Subcutaneous adipose tissue (tissue), 4 donors: ENCODE data around the gene SCUBE1. TPM values are rescaled to one million over a fixed set of nuclear protein-coding genes. Genes with fewer than 3 reads are reported as not detected.

Experiments used
- CTCF ChIP-seq: fragments of 450-650 bp; IDR thresholded peaks from one replicate; pipeline ENCODE4 v1.5.1; 2016; ENCODE audit warnings: low read depth, mild to moderate bottlenecking, control low read depth, antibody characterized with exemption, moderate library complexity
- total RNA-seq, 4 donors: library from RNA; depleted of rRNA; stranded (reverse); fragments of >200 nt; gene quantifications; one replicate each; pipeline ENCODE4 v1.1.0, GENCODE V29; 2016

SCUBE1 gene
- total RNA-seq, 4 donors from 2014 or later: 0.66 to 4.6 (median 1.7) TPM

DNA sequence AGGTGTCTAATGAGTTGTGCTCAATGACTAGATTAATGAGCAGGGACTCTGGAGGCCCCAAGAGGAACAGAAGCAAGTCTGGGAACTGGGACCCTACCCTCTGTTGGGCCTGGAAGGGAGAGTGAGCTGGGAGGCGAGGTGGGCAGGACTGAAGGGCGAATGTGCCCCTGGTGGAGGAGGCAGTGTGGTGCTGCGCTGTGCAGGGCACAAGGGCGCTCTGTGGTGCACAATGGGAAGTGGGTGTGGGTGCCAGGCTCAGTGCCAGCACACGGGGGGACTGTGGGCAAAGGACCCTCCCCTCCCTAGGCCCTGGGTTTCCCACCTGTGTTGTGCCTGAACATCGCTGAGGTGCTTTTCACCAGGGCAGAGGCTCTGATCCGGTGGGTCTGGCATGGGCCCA lies 98.8 kb downstream of the SCUBE1 start:
- TF ChIP-seq CTCF: no peak

GRCh38 chr22:43243324-43243723 lies 99.8 kb downstream of the SCUBE1 start:
- no peak for TF ChIP-seq CTCF

DNA sequence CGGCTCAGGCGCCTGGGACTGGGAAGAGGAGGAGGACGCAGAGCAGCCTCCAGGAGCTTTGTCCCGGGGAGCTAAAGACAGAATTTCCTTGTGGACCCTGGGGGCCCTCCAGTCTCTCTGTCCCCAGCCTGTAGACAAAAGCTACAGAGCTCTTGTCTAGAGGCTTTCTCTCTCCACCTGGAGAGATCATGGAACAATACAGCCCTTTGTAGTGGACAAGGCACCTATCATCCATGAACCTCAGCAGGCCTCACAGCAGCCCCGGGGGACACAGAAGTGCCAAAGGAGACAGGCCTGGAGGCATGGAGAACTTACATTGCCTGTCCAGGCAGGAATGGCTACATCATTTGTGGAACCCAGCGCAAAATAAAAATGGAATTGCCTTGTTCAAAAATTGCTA lies 100.5 kb downstream of the SCUBE1 start:
- no peak for TF ChIP-seq CTCF

GRCh38 chr22:43241699-43242386 lies 101.3 kb downstream of the SCUBE1 start:
- no peak for TF ChIP-seq CTCF

DNA sequence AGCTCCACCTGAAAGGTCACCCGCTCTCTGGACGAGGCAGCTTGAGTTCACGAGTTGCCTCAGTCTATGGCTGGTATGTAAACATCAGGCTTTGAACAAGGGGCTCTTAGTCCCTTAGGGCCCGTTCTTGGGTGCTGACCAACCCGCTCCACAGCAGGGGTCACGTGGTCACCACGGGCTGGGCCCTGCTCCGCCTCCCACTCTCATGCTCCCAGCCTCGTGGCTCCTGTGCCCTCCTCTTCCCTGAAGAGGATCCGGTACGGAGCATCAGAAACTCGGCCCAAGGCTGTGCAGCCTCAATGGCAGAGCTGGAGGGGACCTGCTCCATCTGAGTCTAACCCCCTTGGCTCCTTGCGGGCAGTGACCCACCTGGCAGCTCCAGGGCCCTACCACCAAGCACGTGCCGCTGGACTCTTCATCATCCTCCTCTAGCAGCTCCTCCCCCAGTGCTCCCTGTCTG lies 102.0 kb downstream of the SCUBE1 start:
- no peak for TF ChIP-seq CTCF

DNA sequence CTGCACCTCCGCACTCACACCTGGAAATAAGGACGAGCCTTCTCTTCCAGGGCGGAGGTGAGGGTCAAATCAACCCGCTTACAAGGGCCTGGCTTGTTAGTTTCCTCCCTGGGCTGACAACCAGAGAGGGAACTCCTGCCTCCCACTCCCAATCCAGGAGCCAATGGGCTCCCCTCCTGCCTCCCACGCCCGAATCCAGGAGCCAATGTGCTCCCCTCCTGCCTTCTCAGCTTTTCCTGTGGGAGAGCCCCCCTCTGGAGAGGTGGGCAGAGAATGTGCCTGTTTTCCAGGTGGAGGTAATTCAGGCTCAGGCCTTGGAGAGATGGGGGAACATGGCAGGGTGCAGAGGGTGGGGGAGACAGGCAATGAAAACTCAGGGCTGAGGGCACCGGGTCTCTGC lies 102.6 kb downstream of the SCUBE1 start:
- TF ChIP-seq CTCF: no peak

- no peak for TF ChIP-seq CTCF
These were observed 103.2 kb downstream of the SCUBE1 start for GRCh38 chr22:43239956-43240355.
